Uterus (tissue), 4 donors: Measurements from ENCODE around the gene KRTAP2-4. TPM values are rescaled to one million over a fixed set of nuclear protein-coding genes. Genes with fewer than 3 reads are reported as not detected.
"Not testable (repeated sequence)": the region's sequence is repeated elsewhere in the genome, so short reads cannot be mapped to it uniquely, and the experiment has no call there.

Source experiments
- DNase-seq, 2 donors: peaks; one replicate each; pipeline ENCODE4 v3.0.0-alpha.2; 2019 to 2020
- H3K27ac ChIP-seq, 2 donors: fragments of 200-600 bp; sonication (generic); 1 replicate in 1 of 2; 2 replicates in 1 of 2; pipeline ENCODE4 v1.5.1; 2016 to 2018
- H3K27me3 ChIP-seq, 2 donors: fragments of 200-600 bp; sonication (generic); one replicate each; pipeline ENCODE4 v1.5.1; 2018 to 2019; ENCODE audit warnings: control low read depth in 1 of 2
- H3K36me3 ChIP-seq, 2 donors: fragments of 200-600 bp; sonication (generic); one replicate each; pipeline ENCODE4 v1.5.1; 2019; ENCODE audit warnings: control low read depth in 1 of 2
- H3K4me1 ChIP-seq, 2 donors: fragments of 200-600 bp; sonication (generic); one replicate each; pipeline ENCODE4 v1.5.1; 2018 to 2019; ENCODE audit warnings: control low read depth in 1 of 2
- H3K4me3 ChIP-seq, 2 donors: fragments of 200-600 bp; sonication (generic); 1 replicate in 1 of 2; 2 replicates in 1 of 2; pipeline ENCODE4 v1.5.1; 2018 to 2019; ENCODE audit warnings: mild to moderate bottlenecking in 1 of 2
- H3K9me3 ChIP-seq, 2 donors: fragments of 200-600 bp; sonication (generic); one replicate each; pipeline ENCODE4 v1.5.1; 2019; ENCODE audit warnings: control low read depth in 1 of 2
- CTCF ChIP-seq, 4 experiments: fragments of 200-600 bp in 2 of 4; fragments of 450-650 bp in 2 of 4; sonication (generic) in 2 of 4; IDR thresholded peaks; one replicate each; pipeline ENCODE4 v1.5.1; 2016 to 2019; ENCODE audit warnings: antibody characterized with exemption in 4 of 4, mild to moderate bottlenecking in 2 of 4, moderate library complexity in 1 of 4
- POLR2A ChIP-seq, 2 donors: fragments of 450-650 bp; IDR thresholded peaks; one replicate each; pipeline ENCODE4 v1.6.1; 2016; ENCODE audit warnings: antibody characterized with exemption in 2 of 2, mild to moderate bottlenecking in 1 of 2, moderate library complexity in 1 of 2
- intact Hi-C: fragments of 100-400 bp; cut with DNase I; formaldehyde crosslinking; loops from one replicate; pipeline ENCODE4 v1.15.1; 2023; ENCODE audit warnings: low total_unique reads
- total RNA-seq, 4 donors: library from RNA; depleted of rRNA in 3 of 4; stranded (reverse); fragments of >200 nt in 3 of 4; gene quantifications; one replicate each; pipeline versions ENCODE4 v1.1.0 to v1.2.4, GENCODE V29; 2014 to 2023
- donor health status: DM: yes; HTN: yes; CAD: no.

KRTAP2-4 gene
- total RNA-seq, 4 donors from 2014 or later, result not detected

- no peak for DNase-seq
- Histone ChIP-seq H3K27ac (no peak overlapping the region), H3K27me3 (no peaks in the 10 kb centered on the region), H3K36me3 (no peaks in the 10 kb centered on the region), H3K9me3 (no peaks in the 10 kb centered on the region), H3K4me3 (no peak overlapping the region), H3K4me1 (no peaks in the 10 kb centered on the region)
- TF ChIP-seq CTCF (IDR thresholded peaks at IDR 0.05) (no peak), POLR2A (IDR thresholded peaks at IDR 0.05) (no peak)
- intact Hi-C loops, result no loop called here
These were observed 11.7 kb downstream of the KRTAP2-4 start for GRCh38 chr17:41054025-41054424.

GRCh38 chr17:41052566-41052965 lies 13.1 kb downstream of the KRTAP2-4 start:
- Histone ChIP-seq H3K27ac (no peak overlapping the region), H3K4me3 (no peak overlapping the region), H3K27me3 (no peaks in the 10 kb centered on the region), H3K36me3 (no peaks in the 10 kb centered on the region), H3K9me3 (no peaks in the 10 kb centered on the region), H3K4me1 (no peaks in the 10 kb centered on the region)
- intact Hi-C loops, result no loop called here
- DNase-seq, result no peak
- TF ChIP-seq CTCF (IDR thresholded peaks at IDR 0.05) (no peak), POLR2A (IDR thresholded peaks at IDR 0.05) (no peak)

- TF ChIP-seq CTCF (IDR thresholded peaks at IDR 0.05) (no peak), POLR2A (IDR thresholded peaks at IDR 0.05) (no peak)
These were observed 16.6 kb downstream of the KRTAP2-4 start for GRCh38 chr17:41049110-41049509.

GRCh38 chr17:41048441-41048840 lies 17.2 kb downstream of the KRTAP2-4 start:
- no peak overlapping the region for H3K27ac ChIP-seq
- no peaks in the 10 kb centered on the region for H3K4me1 ChIP-seq
- no peaks in the 10 kb centered on the region for H3K36me3 ChIP-seq
- H3K4me3 ChIP-seq, result no peak overlapping the region
- intact Hi-C loops, result no loop called here
- DNase-seq, result no peak
- H3K27me3 ChIP-seq, result no peaks in the 10 kb centered on the region
- no peaks in the 10 kb centered on the region for H3K9me3 ChIP-seq
- TF ChIP-seq POLR2A (IDR thresholded peaks at IDR 0.05) (no peak), CTCF (IDR thresholded peaks at IDR 0.05) (no peak)

More at GRCh38 chr17:41049110-41049509, 16.6 kb downstream of the KRTAP2-4 start:
- Histone ChIP-seq H3K4me1 (no peaks in the 10 kb centered on the region), H3K36me3 (no peaks in the 10 kb centered on the region), H3K9me3 (no peaks in the 10 kb centered on the region), H3K27me3 (no peaks in the 10 kb centered on the region), H3K4me3 (no peak overlapping the region), H3K27ac (no peak overlapping the region)
- intact Hi-C loops, result no loop called here
- DNase-seq, result no peak

GRCh38 chr17:41046735-41047465 lies 18.8 kb downstream of the KRTAP2-4 start, which contains the start of gene KRTAP2-1:
TSS of gene KRTAP2-1 (minus strand) at chr17:41047316. CDS start at chr17:41047267, 49 bp downstream.
- intact Hi-C loops, H3K4me3 ChIP-seq, H3K4me1 ChIP-seq, H3K36me3 ChIP-seq, H3K27me3 ChIP-seq, H3K9me3 ChIP-seq, H3K27ac ChIP-seq, DNase-seq: not testable (repeated sequence)
